D721Med (cell line): Measurements from ENCODE around the gene ARTN.

Experiments
- DNase-seq: peaks from one replicate; pipeline ENCODE4 v3.0.0; 2011; ENCODE audit warnings: low spot score; ENCODE audit not compliant: insufficient read length
- FAIRE-seq: peaks from 2 replicates; lab custom pipeline; 2011; peaks lifted over from hg19 to GRCh38; lab: Jason Lieb, UNC
- TF ChIP-seq, protein P1 (sequence below): IDR thresholded peaks from 2 replicates; pipeline ENCODE4 v1.5.1; 2012; ENCODE audit warnings: mild to moderate bottlenecking, control low read depth; ENCODE audit not compliant: insufficient read depth; ENCODE audit errors: missing control alignments

ARTN gene

GRCh38 chr1:43912607-43913006 is 21.0 kb upstream of the ARTN start:
- no peak for FAIRE-seq
- DNase-seq, result no peak

GRCh38 chr1:43913051-43913501 is 20.5 kb upstream of the ARTN start:
- no peak for DNase-seq
- no peak for FAIRE-seq
- TF ChIP-seq, protein P1, sequence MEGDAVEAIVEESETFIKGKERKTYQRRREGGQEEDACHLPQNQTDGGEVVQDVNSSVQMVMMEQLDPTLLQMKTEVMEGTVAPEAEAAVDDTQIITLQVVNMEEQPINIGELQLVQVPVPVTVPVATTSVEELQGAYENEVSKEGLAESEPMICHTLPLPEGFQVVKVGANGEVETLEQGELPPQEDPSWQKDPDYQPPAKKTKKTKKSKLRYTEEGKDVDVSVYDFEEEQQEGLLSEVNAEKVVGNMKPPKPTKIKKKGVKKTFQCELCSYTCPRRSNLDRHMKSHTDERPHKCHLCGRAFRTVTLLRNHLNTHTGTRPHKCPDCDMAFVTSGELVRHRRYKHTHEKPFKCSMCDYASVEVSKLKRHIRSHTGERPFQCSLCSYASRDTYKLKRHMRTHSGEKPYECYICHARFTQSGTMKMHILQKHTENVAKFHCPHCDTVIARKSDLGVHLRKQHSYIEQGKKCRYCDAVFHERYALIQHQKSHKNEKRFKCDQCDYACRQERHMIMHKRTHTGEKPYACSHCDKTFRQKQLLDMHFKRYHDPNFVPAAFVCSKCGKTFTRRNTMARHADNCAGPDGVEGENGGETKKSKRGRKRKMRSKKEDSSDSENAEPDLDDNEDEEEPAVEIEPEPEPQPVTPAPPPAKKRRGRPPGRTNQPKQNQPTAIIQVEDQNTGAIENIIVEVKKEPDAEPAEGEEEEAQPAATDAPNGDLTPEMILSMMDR, result no peak

More at GRCh38 chr1:43912607-43913006, 21.0 kb upstream of the ARTN start:
- TF ChIP-seq, protein P1, result no peak

- TF ChIP-seq, protein P1, result no peak
- DNase-seq (no peak), FAIRE-seq (no peak)
Observed at GRCh38 chr1:43913666-43914360, 19.8 kb upstream of the ARTN start.

GRCh38 chr1:43914576-43915525 is 18.8 kb upstream of the ARTN start:
- FAIRE-seq, result no peak
- TF ChIP-seq, protein P1, result no peak
- DNase-seq, result no peak

GRCh38 chr1:43919906-43920305 is 13.7 kb upstream of the ARTN start:
- TF ChIP-seq, protein P1, result no peak
- FAIRE-seq, result no peak
- no peak for DNase-seq

- FAIRE-seq, result no peak
- TF ChIP-seq, protein P1, result no peak
- no peak for DNase-seq
Observed at GRCh38 chr1:43921022-43921421, 12.6 kb upstream of the ARTN start.
